HG03520 (cell line): ENCODE measurements around the gene KCNC1.

ENCODE experiments used
- ATAC-seq: cut with Tn5 transposase; IDR thresholded peaks from one replicate; pipeline ENCODE4 v1.9.1; 2021; ENCODE audit warnings: mild to moderate bottlenecking, moderate library complexity; ENCODE audit not compliant: unreplicated experiment

KCNC1 gene

GRCh38 chr11:17734418-17734911 is at the start of gene KCNC1:
KCNC1 (plus strand) TSS chr11:17734781; CDS start chr11:17736003, 1,222 bp downstream.
- ATAC-seq: no peak

GRCh38 chr11:17686231-17686980 is 48.2 kb upstream of the KCNC1 start:
- no peak for ATAC-seq

GRCh38 chr11:17687946-17688670 is 46.5 kb upstream of the KCNC1 start:
- no peak for ATAC-seq

- ATAC-seq: no peak
Measured at GRCh38 chr11:17691550-17691949, 43.0 kb upstream of the KCNC1 start.

GRCh38 chr11:17691976-17692375 is 42.6 kb upstream of the KCNC1 start:
- no peak for ATAC-seq

GRCh38 chr11:17692931-17693330 is 41.6 kb upstream of the KCNC1 start:
- ATAC-seq: no peak

GRCh38 chr11:17693531-17693930 is 41.0 kb upstream of the KCNC1 start:
- no peak for ATAC-seq

GRCh38 chr11:17694494-17695110 is 40.0 kb upstream of the KCNC1 start:
- no peak for ATAC-seq

- no peak for ATAC-seq
Measured at GRCh38 chr11:17695454-17696441, 38.8 kb upstream of the KCNC1 start.

GRCh38 chr11:17696741-17697140 is 37.8 kb upstream of the KCNC1 start:
- ATAC-seq: no peak

GRCh38 chr11:17697175-17697949 is 37.2 kb upstream of the KCNC1 start:
- ATAC-seq: no peak

GRCh38 chr11:17699147-17700114 is 35.1 kb upstream of the KCNC1 start:
- no peak for ATAC-seq

- ATAC-seq: no peak
Measured at GRCh38 chr11:17700991-17701390, 33.6 kb upstream of the KCNC1 start.

GRCh38 chr11:17702876-17703275 is 31.7 kb upstream of the KCNC1 start:
- no peak for ATAC-seq

- ATAC-seq: peak; percentile 48
Measured at GRCh38 chr11:17703951-17704350, 30.6 kb upstream of the KCNC1 start.

GRCh38 chr11:17707830-17708229 is 26.8 kb upstream of the KCNC1 start:
- ATAC-seq: no peak

GRCh38 chr11:17711836-17712235 is 22.7 kb upstream of the KCNC1 start:
- ATAC-seq: no peak

GRCh38 chr11:17713851-17714250 is 20.7 kb upstream of the KCNC1 start:
- no peak for ATAC-seq
